Astrocyte of the hippocampus (primary cell): ENCODE results near the gene ADM.

Experiments used
- DNase-seq: peaks from one replicate; pipeline ENCODE4 v3.0.0; 2011; ENCODE audit warnings: low read depth, low spot score

The ADM gene

DNA sequence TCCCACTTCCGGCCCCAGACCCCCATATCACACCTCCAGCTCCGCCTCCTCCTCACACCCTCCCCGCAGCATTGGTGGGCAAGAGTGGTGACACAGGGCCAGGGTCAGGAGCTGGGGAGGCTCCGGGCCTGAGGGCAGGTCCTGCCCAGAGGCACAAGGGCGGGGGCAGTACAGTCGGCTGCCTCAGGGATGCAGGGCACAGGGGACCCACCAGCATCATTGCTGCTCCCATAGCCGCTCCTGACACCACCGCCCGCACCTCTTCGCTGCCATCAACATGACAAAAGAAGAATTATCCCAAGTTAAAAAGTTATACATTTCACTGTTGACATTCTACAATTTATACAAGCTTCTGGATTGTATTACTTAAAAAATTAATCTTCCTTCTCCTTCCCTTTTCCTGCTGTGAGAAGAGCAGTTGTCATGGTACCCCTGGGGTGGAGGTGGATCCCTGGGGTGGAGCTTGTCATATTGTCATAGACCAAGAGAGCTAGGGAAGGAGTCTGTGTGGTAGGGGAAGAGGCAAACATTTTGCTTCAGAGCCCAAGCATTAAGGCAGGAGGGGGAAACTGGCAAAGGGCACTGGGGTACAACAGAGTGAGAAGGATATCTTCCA, 15.0 kb upstream of the ADM start:
- DNase-seq = no peak

DNA sequence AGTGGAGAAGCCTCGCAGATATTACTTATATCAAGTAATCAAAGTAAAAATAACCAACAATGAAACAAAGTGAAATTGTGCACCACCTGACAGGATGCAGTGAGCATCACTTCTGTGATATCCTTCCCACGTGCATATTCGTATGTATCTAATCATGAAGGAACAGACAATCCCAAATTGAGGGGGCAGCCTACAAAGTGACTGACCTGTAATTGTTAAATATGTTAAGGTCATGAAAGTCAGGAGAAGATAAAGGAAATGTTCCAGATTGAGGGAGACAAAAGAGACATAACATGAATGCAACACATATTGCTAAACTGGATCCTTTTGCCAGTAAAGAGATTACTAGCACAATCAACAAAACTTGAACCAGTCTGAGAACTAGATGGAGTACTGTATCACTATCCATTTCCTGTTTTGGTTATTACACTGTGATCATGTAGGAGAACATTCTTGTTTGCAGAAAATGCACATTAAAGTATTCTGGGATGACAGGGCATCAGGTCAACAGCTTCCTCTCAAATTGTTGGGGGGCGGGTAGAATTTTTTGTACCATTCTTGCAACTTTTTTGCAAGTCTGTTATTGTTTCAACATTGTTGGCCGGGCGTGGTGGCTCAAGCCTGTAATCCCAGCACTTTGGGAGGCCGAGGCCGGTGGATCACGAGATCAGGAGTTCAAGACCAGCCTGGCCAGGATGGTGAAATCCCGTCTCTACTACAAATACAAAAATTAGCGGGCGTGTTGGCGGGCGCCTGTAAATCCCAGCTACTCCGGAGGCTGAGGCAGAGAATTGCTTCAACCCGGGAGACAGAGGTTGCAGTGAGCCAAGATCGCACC, 12.9 kb upstream of the ADM start:
- no peak for DNase-seq

DNA sequence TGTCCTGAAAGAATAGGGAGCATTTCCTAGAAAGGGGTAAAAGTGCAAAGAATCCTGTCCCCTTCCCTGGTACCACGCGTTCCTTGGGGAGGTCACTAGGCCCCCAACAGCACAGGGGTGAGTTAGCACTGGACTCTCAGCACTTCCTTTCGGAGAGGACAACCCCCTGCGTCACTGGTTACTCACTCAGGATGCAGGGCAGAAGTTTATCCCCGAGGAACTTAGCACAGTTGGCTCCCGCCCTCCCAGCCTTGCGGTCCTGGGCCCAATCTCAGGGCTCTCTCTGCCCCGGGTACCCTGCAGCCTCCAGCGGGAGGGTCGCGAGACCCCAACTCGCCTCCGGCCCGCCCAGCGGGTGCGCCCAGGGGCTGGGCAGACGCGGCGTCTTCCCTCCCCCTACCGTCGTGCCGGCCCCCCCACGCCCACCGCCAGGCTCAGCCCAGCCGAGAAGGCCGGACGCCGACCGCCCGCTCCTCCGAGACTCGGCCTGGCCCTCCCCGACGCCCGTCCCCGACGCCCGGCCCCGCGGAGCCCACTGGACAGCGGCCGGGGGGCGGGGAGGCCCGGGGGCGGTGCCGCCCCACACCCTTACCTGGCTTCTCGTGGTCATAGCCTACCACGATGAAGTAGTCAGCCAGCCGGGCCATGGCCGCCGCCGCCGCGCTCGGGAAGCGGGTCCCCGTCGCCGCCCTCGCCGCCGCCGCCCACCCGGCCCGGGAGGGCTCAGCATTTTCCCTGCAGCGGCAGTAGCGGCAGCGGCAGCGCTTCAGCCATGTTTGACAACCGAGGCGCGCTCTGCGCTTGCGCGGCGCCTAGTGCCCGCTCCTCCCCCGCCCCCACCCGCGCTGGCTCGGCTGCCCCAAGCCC, 11.2 kb upstream of the ADM start, which contains the start of gene SBF2:
SBF2 (minus strand) TSS at position 797 of the 867 bp plus-strand sequence; CDS start at position 647, 150 bp downstream.
- DNase-seq = peak; percentile 95

DNA sequence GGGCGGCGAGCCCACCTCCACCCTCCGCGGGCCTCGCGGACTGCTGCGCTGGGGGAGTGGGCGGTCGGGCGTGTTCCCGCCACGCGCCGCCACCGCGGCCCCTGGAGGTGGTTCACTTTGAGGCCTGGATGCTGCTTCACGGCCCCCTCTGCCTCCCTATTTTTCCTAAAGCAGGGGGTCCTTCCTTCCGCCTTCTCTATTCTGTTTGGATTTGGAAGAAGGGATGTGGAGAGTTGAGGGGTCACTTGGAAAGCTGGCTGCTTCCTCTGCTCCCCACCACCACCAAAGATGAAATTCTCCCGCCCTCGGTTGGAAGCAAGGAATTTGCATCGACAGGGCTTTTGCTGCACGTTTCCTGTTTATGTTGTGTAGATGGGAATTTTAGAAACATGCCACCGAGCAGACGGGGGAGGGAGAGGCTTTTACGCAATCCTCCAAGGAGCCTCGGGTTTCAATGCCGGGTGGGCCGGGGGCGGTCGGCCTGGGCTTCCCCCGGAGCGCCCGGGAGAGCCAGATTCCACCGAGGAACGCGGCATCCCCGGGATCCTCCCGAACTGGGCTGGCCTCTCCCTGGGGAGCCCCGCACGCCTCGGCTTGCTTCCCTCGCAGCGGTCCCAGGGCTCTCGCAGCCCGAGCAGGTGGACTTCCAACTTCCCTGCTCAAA, 10.5 kb upstream of the ADM start:
- peak; percentile 62 for DNase-seq

DNA sequence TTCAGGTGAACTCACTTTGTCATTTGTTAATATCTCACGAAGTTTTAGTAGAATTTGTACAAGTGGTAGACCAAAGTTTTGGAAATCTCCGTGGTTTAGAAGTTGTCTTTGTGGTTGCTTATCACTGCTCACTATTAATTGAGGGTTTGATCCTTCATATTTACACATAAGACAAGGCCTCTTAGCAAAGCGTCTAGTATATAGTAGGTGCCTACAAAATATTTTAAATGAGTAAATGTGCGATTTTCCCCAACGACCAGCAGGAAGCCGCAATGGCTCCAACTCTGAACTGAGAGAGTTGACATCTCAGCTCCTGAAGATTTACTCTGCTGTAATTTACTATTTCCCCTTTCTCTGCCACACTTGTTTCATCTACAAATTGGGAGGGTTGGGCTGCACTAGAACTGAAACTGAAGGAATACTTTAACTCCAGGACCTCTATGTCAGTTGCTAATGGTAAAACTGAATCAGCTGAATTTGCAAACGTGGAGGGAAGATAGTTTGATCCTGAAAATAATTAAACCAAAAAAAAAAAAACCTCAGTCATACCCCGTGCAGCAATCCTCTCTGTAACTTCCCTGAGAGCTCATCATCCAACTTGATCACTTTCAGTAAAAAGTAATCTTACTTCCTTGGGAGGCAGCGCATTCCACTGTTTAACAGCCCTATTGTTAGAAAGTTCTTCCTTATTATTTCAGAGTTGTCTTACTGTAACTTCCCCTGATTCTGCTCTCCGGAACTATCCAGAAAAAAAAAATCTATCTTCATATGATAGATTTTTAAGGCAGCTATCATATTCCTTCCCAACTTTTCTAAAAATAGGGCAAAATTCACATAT, 9.6 kb upstream of the ADM start:
- DNase-seq = no peak

DNA sequence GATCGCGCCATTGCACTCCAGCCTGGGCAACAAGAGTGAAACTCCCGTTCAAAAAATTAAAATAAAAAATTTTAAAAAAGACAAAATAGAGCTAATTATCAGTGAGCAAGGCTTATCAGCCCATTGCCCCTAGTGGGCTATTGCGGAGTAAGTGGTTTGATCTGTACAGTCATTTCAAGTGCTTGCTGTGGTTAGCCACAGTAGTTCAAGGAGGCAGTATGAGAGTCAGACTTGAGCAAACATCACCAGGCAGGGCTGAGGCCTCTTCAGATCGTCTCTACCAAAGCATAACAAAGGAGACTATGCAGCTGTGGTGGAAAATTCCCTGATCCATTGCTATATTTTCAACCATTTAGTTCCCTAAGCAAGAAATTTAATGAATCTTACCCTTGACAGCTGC, 6.5 kb upstream of the ADM start:
- peak; percentile 81 for DNase-seq

DNA sequence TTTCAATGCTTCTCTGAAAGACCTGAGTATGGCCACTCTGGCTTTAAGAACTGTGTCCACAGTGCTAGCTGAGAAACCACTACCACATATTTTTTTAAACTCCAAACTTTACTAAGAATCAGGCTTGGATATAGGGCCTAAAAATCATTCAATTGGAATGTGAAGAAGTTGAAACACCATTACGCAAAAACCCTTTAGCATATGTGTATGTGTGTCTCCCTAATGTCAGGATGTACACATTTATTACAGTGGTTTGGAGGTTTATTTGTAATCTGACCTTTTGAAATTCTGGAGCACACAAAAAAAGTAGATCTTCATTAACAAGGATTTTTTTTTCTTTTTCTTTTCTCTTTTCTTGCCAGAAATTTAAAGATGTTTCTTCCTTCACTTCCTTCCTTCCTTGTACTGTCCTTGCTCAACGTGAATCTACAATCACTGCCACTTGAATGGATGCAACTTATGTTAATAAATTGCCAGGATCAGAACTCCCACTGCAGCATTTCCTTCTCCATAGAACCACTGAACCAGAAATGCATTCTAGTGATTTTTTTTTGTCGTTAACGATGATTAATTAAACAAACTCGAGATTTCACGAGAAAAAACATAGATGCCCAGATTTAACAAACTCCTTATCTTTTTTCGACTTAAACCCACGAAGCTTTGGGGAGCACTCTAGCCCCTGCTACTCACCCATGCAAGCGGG, 3.1 kb upstream of the ADM start:
- peak; percentile 21 for DNase-seq

DNA sequence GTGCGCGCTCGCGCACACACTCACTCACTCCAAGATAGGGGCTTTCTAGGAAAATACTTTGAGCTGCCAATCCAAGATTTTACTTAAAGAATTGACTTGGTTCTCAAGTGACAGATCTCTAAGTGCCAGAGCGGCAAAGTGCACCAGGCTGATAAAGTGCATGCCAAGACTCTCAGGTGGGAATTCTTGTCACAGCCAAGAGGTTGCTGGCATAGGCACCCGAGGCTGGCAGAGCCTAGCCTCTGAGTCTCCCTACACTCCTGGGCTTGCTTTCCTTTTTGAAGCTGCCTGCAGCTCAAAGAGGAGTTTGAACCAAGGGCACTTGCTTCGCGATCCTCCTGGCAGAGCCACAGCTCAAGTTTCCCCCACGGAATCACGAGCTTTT, 2.5 kb upstream of the ADM start:
- no peak for DNase-seq

DNA sequence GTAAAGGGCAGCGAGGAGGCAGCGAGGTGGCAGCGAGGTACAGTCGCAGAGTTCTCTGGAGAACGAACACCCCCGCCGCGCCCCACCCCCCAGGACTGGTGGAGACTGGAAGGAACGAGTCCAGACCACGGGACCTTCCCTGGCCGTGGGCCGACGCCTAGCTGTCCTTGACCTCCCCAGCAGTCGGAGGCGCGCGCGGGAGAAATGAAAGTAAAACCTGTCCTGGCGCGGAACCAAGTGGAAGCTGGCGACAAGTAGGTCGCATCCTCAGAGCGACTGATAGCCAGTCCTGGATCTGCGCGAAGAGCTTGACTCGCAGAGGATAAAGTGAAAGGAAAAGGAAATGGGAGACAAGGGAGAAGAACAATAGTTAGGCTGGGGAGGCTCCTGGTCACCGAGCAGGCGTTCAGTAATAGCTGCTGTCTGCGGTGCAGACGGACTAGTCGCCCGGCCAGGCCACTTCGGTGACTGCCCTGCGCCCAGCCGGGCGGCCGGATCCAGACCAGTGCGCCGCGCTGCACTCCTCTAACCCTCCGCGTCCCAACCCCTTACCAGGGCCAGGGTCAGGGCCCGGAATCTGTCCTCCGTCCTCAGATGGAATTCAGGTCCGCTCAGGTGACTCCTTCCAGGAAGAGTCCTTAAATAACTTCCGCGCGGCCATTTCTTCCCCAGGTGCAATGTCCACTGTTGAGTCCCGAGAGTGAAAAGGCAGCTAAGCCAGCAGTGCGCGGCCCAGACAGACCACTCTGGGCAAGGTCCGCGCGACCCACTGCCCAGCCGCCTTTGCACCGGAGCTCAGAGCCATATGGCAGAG, 1.9 kb upstream of the ADM start:
- peak; percentile 76 for DNase-seq

DNA sequence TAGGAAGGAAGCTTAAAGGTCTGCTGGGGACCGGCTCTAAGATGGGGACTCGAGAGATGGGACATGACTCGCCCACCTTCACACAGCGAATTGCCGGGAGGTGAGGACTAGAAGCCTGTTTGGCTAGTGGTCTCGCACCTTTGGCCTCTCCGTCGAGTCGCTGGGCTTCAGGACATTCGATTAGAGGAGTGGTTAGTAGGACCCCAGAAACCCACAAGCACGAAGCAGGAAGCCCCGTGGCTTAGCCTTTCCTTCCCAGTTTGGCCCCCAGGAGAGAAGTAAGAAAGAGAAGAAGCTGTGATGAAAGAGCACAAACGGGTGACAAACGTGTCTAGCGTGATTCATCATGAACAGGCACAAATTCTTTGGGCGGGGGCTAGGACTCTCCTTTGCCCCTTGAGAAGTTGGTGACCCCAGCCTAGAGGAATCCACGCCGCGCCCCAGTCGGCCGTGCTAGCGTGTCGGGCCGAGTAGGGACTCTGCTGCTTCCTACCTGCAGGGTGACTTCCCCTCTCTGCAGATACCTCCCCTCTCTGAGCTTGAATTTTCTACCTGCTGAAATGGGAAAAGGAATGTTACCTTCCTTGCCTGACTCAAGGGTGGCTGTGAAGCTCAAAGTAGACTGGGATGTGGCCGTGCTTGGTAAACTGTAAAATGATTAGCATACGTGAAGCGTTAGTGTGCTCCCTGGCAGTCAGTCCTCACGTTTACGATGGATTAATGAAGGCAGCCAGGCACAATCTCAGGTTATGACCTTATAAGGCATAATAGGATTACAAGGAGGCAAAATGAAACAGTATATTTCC, 1.1 kb upstream of the ADM start:
- peak; percentile 68 for DNase-seq

DNA sequence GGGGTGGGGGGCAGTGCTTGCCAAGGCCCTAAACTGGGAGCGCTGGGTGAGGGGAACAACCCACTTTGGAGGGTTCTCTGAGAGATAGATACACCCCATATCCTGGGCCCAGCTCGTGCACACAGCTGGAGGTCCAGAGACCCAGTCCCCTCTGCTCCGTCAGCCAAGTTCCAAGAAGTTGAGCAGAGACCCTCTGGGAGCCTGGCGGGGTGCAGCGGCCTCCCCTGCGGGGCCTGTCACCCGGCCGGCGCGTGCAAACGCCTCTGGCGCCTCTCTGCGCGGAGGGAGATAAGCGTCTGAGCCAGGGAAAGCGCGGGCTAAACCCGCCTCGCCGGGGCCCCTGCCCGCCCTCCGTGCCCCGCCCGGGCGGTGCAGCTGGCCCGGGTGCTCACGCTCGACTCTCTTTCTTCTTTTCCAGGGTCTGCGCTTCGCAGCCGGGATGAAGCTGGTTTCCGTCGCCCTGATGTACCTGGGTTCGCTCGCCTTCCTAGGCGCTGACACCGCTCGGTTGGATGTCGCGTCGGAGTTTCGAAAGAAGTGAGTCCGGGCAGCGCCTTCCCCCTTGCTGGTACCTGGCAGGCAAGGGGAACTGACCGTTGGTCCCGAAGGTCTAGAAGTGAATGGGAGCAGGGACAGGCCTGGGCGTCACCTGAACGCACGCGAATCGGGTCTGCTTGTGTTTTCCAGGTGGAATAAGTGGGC, 540 bp downstream of the ADM start:
- peak; percentile 58 for DNase-seq

DNA sequence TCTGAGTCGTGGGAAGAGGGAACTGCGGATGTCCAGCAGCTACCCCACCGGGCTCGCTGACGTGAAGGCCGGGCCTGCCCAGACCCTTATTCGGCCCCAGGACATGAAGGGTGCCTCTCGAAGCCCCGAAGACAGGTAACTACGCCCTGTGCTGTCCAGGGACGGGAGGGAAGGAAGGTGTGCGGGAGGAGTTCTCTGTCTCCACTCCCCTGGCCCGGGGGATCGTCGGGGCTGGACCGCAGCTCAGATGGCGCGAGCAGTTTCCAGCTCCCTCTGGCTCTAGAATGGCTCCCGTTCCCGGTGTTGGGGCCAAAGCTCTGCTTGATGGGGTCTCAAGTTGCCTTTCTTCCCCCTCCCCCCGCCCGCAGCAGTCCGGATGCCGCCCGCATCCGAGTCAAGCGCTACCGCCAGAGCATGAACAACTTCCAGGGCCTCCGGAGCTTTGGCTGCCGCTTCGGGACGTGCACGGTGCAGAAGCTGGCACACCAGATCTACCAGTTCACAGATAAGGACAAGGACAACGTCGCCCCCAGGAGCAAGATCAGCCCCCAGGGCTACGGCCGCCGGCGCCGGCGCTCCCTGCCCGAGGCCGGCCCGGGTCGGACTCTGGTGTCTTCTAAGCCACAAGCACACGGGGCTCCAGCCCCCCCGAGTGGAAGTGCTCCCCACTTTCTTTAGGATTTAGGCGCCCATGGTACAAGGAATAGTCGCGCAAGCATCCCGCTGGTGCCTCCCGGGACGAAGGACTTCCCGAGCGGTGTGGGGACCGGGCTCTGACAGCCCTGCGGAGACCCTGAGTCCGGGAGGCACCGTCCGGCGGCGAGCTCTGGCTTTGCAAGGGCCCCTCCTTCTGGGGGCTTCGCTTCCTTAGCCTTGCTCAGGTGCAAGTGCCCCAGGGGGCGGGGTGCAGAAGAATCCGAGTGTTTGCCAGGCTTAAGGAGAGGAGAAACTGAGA, 1.4 kb downstream of the ADM start:
- DNase-seq = peak; percentile 60

DNA sequence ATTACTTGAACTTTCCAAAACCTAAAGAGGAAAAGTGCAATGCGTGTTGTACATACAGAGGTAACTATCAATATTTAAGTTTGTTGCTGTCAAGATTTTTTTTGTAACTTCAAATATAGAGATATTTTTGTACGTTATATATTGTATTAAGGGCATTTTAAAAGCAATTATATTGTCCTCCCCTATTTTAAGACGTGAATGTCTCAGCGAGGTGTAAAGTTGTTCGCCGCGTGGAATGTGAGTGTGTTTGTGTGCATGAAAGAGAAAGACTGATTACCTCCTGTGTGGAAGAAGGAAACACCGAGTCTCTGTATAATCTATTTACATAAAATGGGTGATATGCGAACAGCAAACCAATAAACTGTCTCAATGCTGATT, 2.1 kb downstream of the ADM start:
- DNase-seq = no peak

DNA sequence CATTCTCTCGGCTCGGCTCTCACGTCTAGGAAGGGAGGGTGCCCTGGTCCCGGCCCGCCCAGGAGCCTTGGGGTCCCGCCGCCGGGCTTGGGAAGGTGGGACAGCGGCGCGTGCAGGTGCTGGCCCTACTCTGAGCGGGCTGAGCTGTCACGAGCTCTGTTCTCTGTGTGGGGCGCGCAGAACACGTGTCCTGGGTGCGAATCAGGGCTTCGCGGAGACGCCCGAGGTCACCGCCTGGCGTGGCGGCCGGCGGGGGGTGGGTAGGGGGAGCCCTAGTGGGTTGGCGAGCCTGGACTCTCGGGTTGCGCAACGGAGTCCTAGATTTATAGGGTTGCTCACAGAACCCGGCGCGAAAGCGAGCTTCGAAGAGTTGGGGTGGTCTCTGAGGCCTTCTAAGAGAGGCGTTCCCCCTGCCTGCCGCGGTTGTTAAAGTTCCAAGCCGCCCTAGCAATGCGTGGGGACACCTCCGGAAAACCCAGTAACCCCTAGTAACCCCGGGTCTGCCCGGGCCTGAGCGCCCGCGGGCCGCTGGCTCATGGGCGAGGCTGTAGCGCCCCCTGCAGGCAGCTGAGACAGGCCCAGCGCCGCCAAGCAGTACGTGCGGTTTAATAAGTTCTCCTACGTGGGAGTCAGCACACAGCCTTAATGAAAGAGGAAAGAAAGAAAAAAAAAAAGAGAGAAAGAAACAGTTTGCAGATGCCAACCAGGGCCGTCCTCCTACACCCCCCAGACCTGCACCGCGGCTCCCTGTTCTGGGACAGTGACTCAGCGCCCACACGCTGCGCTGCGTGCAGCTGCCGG, 2.7 kb downstream of the ADM start:
- DNase-seq = peak; percentile 93

DNA sequence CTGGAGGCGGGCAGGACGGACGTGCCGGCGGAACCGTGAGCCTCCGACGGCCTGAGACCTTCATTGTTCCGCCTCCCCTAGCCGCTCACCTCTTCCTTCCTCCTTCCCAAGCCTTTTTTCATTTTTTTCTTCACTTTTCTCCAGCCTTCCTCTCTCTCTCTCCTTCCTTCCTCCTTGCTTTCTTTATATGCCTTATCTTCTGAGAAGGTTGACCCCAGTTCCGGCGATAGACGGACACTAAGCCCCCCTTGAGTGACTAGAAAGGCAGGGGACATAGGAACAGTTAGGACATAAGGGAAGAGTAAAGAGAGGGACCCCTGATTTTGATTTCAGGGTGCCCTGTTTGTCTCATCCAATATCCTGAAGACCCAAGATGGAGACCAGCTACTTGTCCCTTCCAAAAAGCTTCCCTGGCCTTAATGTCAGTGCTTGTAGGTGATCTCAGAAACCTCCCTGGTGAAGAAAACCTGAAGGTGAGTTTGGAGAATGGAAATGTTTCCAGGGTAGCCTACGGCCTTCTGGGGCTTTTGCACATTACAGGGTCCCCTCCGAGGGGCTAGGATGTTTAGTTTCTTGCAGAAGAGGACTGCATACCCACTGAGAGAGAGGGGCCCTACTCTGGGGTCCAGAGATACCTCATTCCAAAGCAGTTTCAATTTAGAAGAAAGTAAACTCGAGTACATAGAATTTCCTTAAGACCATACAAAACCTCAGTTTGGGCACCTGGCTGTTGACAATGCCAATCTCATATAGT, 3.5 kb downstream of the ADM start:
- peak; percentile 16 for DNase-seq
